Sigmoid colon (tissue), 4 donors: ENCODE measurements around the gene BCAN.

ENCODE experiments used
- EP300 ChIP-seq, 4 donors: sonication (generic); formaldehyde crosslinking; IDR thresholded peaks; one replicate each; pipeline ENCODE4 v1.6.1; 2017; ENCODE audit warnings: antibody characterized with exemption in 4 of 4
- TF ChIP-seq, protein P1 (sequence below), 4 experiments: fragments of 450-650 bp in 3 of 4; fragments of 200-600 bp in 1 of 4; IDR thresholded peaks; one replicate each; pipeline ENCODE4 v1.5.1; 2016 to 2019; ENCODE audit warnings: antibody characterized with exemption in 4 of 4, mild to moderate bottlenecking in 3 of 4, moderate library complexity in 2 of 4

DNA sequence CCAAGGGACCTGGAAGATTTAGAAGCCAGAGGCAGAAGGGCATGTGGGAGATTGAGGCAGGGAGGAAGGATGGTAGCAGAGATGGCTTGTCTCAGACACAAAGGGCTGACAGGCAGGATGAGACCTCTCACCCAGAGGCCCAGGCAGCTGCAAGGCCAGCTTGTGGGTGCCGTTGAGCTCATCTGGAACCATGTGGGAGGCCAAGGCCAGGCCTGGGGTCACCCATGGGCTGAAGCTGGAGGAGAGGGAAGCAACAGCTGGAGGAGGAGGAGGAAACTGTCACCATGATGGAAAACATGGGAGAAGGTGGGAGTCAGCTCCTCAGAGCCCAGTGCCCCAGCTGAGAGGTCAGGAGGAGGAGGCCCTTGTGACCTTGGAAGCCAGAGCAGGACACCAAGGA is 57.1 kb downstream of the BCAN start:
- TF ChIP-seq EP300 (IDR thresholded peaks at IDR 0.05), result no peak
- TF ChIP-seq, protein P1, sequence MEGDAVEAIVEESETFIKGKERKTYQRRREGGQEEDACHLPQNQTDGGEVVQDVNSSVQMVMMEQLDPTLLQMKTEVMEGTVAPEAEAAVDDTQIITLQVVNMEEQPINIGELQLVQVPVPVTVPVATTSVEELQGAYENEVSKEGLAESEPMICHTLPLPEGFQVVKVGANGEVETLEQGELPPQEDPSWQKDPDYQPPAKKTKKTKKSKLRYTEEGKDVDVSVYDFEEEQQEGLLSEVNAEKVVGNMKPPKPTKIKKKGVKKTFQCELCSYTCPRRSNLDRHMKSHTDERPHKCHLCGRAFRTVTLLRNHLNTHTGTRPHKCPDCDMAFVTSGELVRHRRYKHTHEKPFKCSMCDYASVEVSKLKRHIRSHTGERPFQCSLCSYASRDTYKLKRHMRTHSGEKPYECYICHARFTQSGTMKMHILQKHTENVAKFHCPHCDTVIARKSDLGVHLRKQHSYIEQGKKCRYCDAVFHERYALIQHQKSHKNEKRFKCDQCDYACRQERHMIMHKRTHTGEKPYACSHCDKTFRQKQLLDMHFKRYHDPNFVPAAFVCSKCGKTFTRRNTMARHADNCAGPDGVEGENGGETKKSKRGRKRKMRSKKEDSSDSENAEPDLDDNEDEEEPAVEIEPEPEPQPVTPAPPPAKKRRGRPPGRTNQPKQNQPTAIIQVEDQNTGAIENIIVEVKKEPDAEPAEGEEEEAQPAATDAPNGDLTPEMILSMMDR (IDR thresholded peaks at IDR 0.05), result no peak
